Measurements from ENCODE around the gene DNAJC11.
"Not testable (repeated sequence)": the region's sequence is repeated elsewhere in the genome, so short reads cannot be mapped to it uniquely, and the experiment has no call there.

Gene DNAJC11

GRCh38 chr1:6668503-6668902 is 33.1 kb downstream of the DNAJC11 start:
- no peak for TF ChIP-seq CTCF (IDR thresholded peaks at IDR 0.05)
- TF ChIP-seq ZFX (IDR thresholded peaks at IDR 0.05; ENCODE audit: borderline replicate concordance): no peak
- H3K27ac ChIP-seq: no peak overlapping the region

GRCh38 chr1:6667139-6667538 is 34.5 kb downstream of the DNAJC11 start:
- no peak overlapping the region for H3K27ac ChIP-seq
- TF ChIP-seq ZFX (IDR thresholded peaks at IDR 0.05; ENCODE audit: borderline replicate concordance): no peak

GRCh38 chr1:6666696-6667095 is 34.9 kb downstream of the DNAJC11 start:
- no peak overlapping the region for H3K27ac ChIP-seq
- TF ChIP-seq CTCF (IDR thresholded peaks at IDR 0.05) (no peak), ZFX (IDR thresholded peaks at IDR 0.05; ENCODE audit: borderline replicate concordance) (no peak)

GRCh38 chr1:6662468-6662867 is 39.1 kb downstream of the DNAJC11 start:
- not testable (repeated sequence) for H3K27ac ChIP-seq

GRCh38 chr1:6660415-6661049 is 41.1 kb downstream of the DNAJC11 start:
- no peak overlapping the region for H3K27ac ChIP-seq
- no peak for TF ChIP-seq CTCF (IDR thresholded peaks at IDR 0.05)
- TF ChIP-seq ZFX (IDR thresholded peaks at IDR 0.05; ENCODE audit: borderline replicate concordance): no peak

- H3K27ac ChIP-seq: no peak overlapping the region
- TF ChIP-seq CTCF (IDR thresholded peaks at IDR 0.05): no peak
- TF ChIP-seq ZFX (IDR thresholded peaks at IDR 0.05; ENCODE audit: borderline replicate concordance): no peak
These were observed 43.1 kb downstream of the DNAJC11 start for GRCh38 chr1:6658359-6659060.

GRCh38 chr1:6657138-6657537 is 44.5 kb downstream of the DNAJC11 start:
- no peak for TF ChIP-seq CTCF (IDR thresholded peaks at IDR 0.05)
- no peak for TF ChIP-seq ZFX (IDR thresholded peaks at IDR 0.05; ENCODE audit: borderline replicate concordance)

GRCh38 chr1:6653436-6654290 is 48.0 kb downstream of the DNAJC11 start:
- no peak overlapping the region for H3K27ac ChIP-seq
- TF ChIP-seq CTCF (IDR thresholded peaks at IDR 0.05) (no peak), ZFX (IDR thresholded peaks at IDR 0.05; ENCODE audit: borderline replicate concordance) (no peak)

More at GRCh38 chr1:6657138-6657537, 44.5 kb downstream of the DNAJC11 start:
- no peak overlapping the region for H3K27ac ChIP-seq
